Prostate gland (tissue), 2 donors: ENCODE measurements around the gene SLC6A12. TPM values are rescaled to one million over a fixed set of nuclear protein-coding genes. Genes with fewer than 3 reads are reported as not detected.

Experiments used
- DNase-seq: peaks from one replicate; pipeline ENCODE4 v3.0.0-alpha.2; 2019; ENCODE audit warnings: low spot score
- H3K27ac ChIP-seq, 2 donors: fragments of 200-600 bp; sonication (generic); 2 replicates each; pipeline ENCODE4 v1.5.1; 2017 to 2019
- H3K27me3 ChIP-seq: fragments of 200-600 bp; sonication (generic); replicated peaks from 2 replicates; pipeline ENCODE4 v1.5.1; 2019; ENCODE audit not compliant: insufficient read depth
- H3K36me3 ChIP-seq, 2 donors: fragments of 200-600 bp; sonication (generic); 1 replicate in 1 of 2; 2 replicates in 1 of 2; pipeline versions ENCODE4 v1.5.1 to v1.8.1; 2017 to 2019
- H3K4me1 ChIP-seq: fragments of 200-600 bp; sonication (generic); replicated peaks from 2 replicates; pipeline ENCODE4 v1.5.1; 2019
- H3K4me3 ChIP-seq, 2 donors: fragments of 200-600 bp; sonication (generic); 2 replicates each; pipeline ENCODE4 v1.5.1; 2017 to 2019
- H3K9me3 ChIP-seq: fragments of 200-600 bp; sonication (generic); 2 replicates; pipeline ENCODE4 v1.5.1; 2017
- POLR2A ChIP-seq: fragments of 450-650 bp; IDR thresholded peaks from one replicate; pipeline ENCODE4 v1.6.1; 2016; ENCODE audit warnings: antibody characterized with exemption, mild to moderate bottlenecking
- POLR2AphosphoS5 ChIP-seq: sonication (generic); formaldehyde crosslinking; IDR thresholded peaks from one replicate; pipeline ENCODE4 v1.6.1; 2017; ENCODE audit warnings: antibody characterized with exemption
- WGBS: methylation state at CpG from one replicate; pipeline ENCODE4 v1.1.5; 2018; 5-methylcytosine and 5-hydroxymethylcytosine counted together
- intact Hi-C: fragments of 100-400 bp; cut with DNase I; formaldehyde crosslinking; loops from one replicate; pipeline ENCODE4 v1.14.2; 2022
- total RNA-seq, 2 donors: library from RNA; depleted of rRNA; stranded (reverse); fragments of >200 nt; gene quantifications; one replicate each; pipeline ENCODE4 v1.1.0, GENCODE V29; 2016
- TF ChIP-seq, protein P1 (sequence below), 4 experiments: fragments of 200-600 bp in 2 of 4; fragments of 450-650 bp in 2 of 4; sonication (generic) in 2 of 4; IDR thresholded peaks; 1 replicate in 3 of 4; 2 replicates in 1 of 4; pipeline ENCODE4 v1.5.1; 2016 to 2019; ENCODE audit warnings: antibody characterized with exemption in 4 of 4, mild to moderate bottlenecking in 2 of 4, moderate library complexity in 2 of 4

SLC6A12 gene
- total RNA-seq, 2 donors from 2014 or later, result 1.0 to 1.9 TPM

GRCh38 chr12:168763-169525 lies 45.0 kb downstream of the SLC6A12 start:
- DNase-seq, result no peak
- intact Hi-C loops, result no loop called here
- Histone ChIP-seq H3K9me3 (no peaks in the 10 kb centered on the region), H3K4me3 (no peak overlapping the region), H3K27ac (no peak overlapping the region), H3K27me3 (peaks cover 2% of the 10 kb centered on the region), H3K36me3 (no peaks in the 10 kb centered on the region), H3K4me1 (no peaks in the 10 kb centered on the region)
- TF ChIP-seq POLR2AphosphoS5, result no peak
- TF ChIP-seq, protein P1, sequence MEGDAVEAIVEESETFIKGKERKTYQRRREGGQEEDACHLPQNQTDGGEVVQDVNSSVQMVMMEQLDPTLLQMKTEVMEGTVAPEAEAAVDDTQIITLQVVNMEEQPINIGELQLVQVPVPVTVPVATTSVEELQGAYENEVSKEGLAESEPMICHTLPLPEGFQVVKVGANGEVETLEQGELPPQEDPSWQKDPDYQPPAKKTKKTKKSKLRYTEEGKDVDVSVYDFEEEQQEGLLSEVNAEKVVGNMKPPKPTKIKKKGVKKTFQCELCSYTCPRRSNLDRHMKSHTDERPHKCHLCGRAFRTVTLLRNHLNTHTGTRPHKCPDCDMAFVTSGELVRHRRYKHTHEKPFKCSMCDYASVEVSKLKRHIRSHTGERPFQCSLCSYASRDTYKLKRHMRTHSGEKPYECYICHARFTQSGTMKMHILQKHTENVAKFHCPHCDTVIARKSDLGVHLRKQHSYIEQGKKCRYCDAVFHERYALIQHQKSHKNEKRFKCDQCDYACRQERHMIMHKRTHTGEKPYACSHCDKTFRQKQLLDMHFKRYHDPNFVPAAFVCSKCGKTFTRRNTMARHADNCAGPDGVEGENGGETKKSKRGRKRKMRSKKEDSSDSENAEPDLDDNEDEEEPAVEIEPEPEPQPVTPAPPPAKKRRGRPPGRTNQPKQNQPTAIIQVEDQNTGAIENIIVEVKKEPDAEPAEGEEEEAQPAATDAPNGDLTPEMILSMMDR (IDR thresholded peaks at IDR 0.05), result no peak
- no peak for TF ChIP-seq POLR2A
- WGBS, result 77% methylated on average over 22 of the region's 22 CpGs

GRCh38 chr12:167959-168600 lies 45.9 kb downstream of the SLC6A12 start:
- Histone ChIP-seq H3K36me3 (no peaks in the 10 kb centered on the region), H3K4me1 (no peaks in the 10 kb centered on the region), H3K27me3 (peaks cover 2% of the 10 kb centered on the region), H3K9me3 (no peaks in the 10 kb centered on the region), H3K4me3 (no peak overlapping the region), H3K27ac (no peak overlapping the region)
- intact Hi-C loops, result no loop called here
- 65% methylated on average over 12 of the region's 12 CpGs for WGBS
- TF ChIP-seq, protein P1 (IDR thresholded peaks at IDR 0.05), result no peak
- TF ChIP-seq POLR2A (no peak), POLR2AphosphoS5 (no peak)
- DNase-seq, result no peak

DNA sequence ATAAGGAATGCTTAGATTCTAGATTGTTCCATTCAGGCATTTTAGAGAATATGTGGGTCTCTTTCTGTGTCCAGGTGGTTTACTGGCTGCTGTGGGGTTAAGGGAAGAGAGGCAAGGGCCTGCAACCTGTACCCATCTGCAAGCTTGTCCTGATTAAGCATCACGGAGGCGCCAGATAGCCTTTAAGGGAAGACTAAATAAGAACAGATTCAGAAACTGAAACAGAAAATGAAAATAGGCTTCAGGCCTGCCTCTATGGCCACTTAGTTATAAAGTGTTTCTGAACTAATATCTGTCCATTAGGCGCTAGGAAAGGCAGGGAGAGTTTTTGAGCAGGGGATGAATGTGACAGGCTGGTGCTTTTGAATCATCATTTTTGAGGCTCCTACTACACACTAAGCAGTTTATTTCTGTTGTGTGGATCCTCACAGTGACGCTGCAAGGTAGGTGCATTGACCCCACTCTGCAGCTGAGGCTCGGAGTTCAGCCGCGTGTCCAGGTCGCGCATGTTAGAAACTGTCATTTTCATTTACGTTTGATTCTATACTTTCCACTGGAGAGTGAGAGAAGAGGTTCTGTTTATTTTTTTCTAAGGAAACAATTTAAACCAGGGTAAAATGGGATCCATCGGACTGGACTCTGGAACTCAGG lies 47.4 kb downstream of the SLC6A12 start:
- H3K27me3 ChIP-seq, result no peaks in the 10 kb centered on the region
- TF ChIP-seq POLR2AphosphoS5 (no peak), POLR2A (no peak)
- TF ChIP-seq, protein P1 (IDR thresholded peaks at IDR 0.05), result no peak

GRCh38 chr12:165862-166368 lies 48.0 kb downstream of the SLC6A12 start:
- Histone ChIP-seq H3K27me3 (no peaks in the 10 kb centered on the region), H3K4me1 (no peaks in the 10 kb centered on the region), H3K27ac (no peak overlapping the region), H3K9me3 (no peaks in the 10 kb centered on the region), H3K4me3 (no peak overlapping the region), H3K36me3 (no peaks in the 10 kb centered on the region)
- intact Hi-C loops, result no loop called here
- TF ChIP-seq, protein P1 (IDR thresholded peaks at IDR 0.05), result no peak
- TF ChIP-seq POLR2A, result no peak
- no peak for TF ChIP-seq POLR2AphosphoS5
- DNase-seq, result no peak
- WGBS, result 95% methylated on average over 15 of the region's 15 CpGs

More for the DNA sequence above, 47.4 kb downstream of the SLC6A12 start:
- H3K4me3 ChIP-seq, result no peak overlapping the region
- no peaks in the 10 kb centered on the region for H3K4me1 ChIP-seq
- intact Hi-C loops, result no loop called here
- no peaks in the 10 kb centered on the region for H3K9me3 ChIP-seq
- 90% methylated on average over 11 of the region's 11 CpGs for WGBS
- H3K36me3 ChIP-seq, result no peaks in the 10 kb centered on the region
- no peak overlapping the region for H3K27ac ChIP-seq
- no peak for DNase-seq
